ENCODE data around the gene BEGAIN.

BEGAIN gene

GRCh38 chr14:100524933-100525243, 62.3 kb downstream of the BEGAIN start:
- H3K9me3 ChIP-seq (replicated peaks in 1 of 2; ENCODE audit: control insufficient read depth in 2 of 2, insufficient read depth in 1 of 2, low read depth in 1 of 2, low read length in 2 of 2), result peaks cover 0 to 4% of the 10 kb centered on the region in 2 donors
- H3K27ac ChIP-seq (replicated peaks; ENCODE audit: low read length), result no peak overlapping the region
- H2BK5ac ChIP-seq (ENCODE audit: low read length), result no peak overlapping the region
- no CpG with 5 or more reads among the region's 8 CpGs for whole genome bisulfite sequencing, 2 donors (ENCODE audit: extremely low coverage in 2 of 2, insufficient read length in 2 of 2, insufficient replicate concordance in 1 of 2)
- H2BK12ac ChIP-seq (ENCODE audit: low read length), result no peak overlapping the region
- no peak overlapping the region for H2AK5ac ChIP-seq (ENCODE audit: low read depth, low read length)
- H3K4ac ChIP-seq (ENCODE audit: low read length), result no peak overlapping the region
- peaks cover 10% of the 10 kb centered on the region in 2 donors for H3K4me1 ChIP-seq (ENCODE audit: control insufficient read depth in 2 of 2, insufficient read depth in 1 of 2, low read depth in 1 of 2, low read length in 2 of 2)
- H3K4me3 ChIP-seq (ENCODE audit: low read length in 2 of 2), result no peak overlapping the region
- H3K9ac ChIP-seq (ENCODE audit: low read depth, low read length, poor library complexity), result no peak overlapping the region
- no peak overlapping the region for H4K8ac ChIP-seq (ENCODE audit: low read depth, low read length)
- no peak overlapping the region for H2AFZ ChIP-seq (ENCODE audit: low read length)
- no peak overlapping the region for H3K14ac ChIP-seq (ENCODE audit: low read length)
- H3K79me1 ChIP-seq (ENCODE audit: low read depth, low read length), result peaks cover 2% of the 10 kb centered on the region
- H3K36me3 ChIP-seq (replicated peaks in 1 of 2; ENCODE audit: control insufficient read depth in 2 of 2, insufficient read depth in 2 of 2, low read length in 2 of 2), result peaks cover 4 to 6% of the 10 kb centered on the region in 2 donors
- no peak overlapping the region for H3K18ac ChIP-seq (ENCODE audit: low read length)
- H3K4me2 ChIP-seq (ENCODE audit: insufficient read depth, low read length, poor library complexity, severe bottlenecking), result no peak overlapping the region
- DNase-seq (ENCODE audit: low spot score), result peak; percentile 45
- no peak overlapping the region for H3K23ac ChIP-seq (ENCODE audit: low read depth, low read length, poor library complexity)
- no peak overlapping the region for H4K91ac ChIP-seq (ENCODE audit: low read depth, low read length, poor library complexity)
- H2BK15ac ChIP-seq (ENCODE audit: low read length), result no peak overlapping the region
- no peak overlapping the region for H2BK120ac ChIP-seq (ENCODE audit: low read depth, low read length)
- no peaks in the 10 kb centered on the region for H3K27me3 ChIP-seq (ENCODE audit: control insufficient read depth in 3 of 3, insufficient read depth in 3 of 3, low read depth in 1 of 3, low read length in 3 of 3)

GRCh38 chr14:100524233-100524932, 62.8 kb downstream of the BEGAIN start:
- no peak overlapping the region for H4K8ac ChIP-seq (ENCODE audit: low read depth, low read length)
- no peak for DNase-seq (ENCODE audit: low spot score)
- H3K4me2 ChIP-seq (ENCODE audit: insufficient read depth, low read length, poor library complexity, severe bottlenecking), result no peak overlapping the region
- H2BK12ac ChIP-seq (ENCODE audit: low read length), result no peak overlapping the region
- peak overlapping the region; percentile 79 for H3K18ac ChIP-seq (ENCODE audit: low read length)
- no peak overlapping the region for H3K4ac ChIP-seq (ENCODE audit: low read length)
- H3K36me3 ChIP-seq (replicated peaks in 1 of 2; ENCODE audit: control insufficient read depth in 2 of 2, insufficient read depth in 2 of 2, low read length in 2 of 2), result peaks cover 4 to 6% of the 10 kb centered on the region in 2 donors
- H3K9ac ChIP-seq (ENCODE audit: low read depth, low read length, poor library complexity), result no peak overlapping the region
- peak overlapping the region; percentile 12 for H2BK15ac ChIP-seq (ENCODE audit: low read length)
- H3K27me3 ChIP-seq (ENCODE audit: control insufficient read depth in 3 of 3, insufficient read depth in 3 of 3, low read depth in 1 of 3, low read length in 3 of 3), result no peaks in the 10 kb centered on the region
- no peak overlapping the region for H3K27ac ChIP-seq (replicated peaks; ENCODE audit: low read length)
- H2BK5ac ChIP-seq (ENCODE audit: low read length), result no peak overlapping the region
- peaks cover 10% of the 10 kb centered on the region in 2 donors for H3K4me1 ChIP-seq (ENCODE audit: control insufficient read depth in 2 of 2, insufficient read depth in 1 of 2, low read depth in 1 of 2, low read length in 2 of 2)
- no peak overlapping the region for H3K14ac ChIP-seq (ENCODE audit: low read length)
- H3K4me3 ChIP-seq (ENCODE audit: low read length in 2 of 2), result no peak overlapping the region
- no peak overlapping the region for H2BK120ac ChIP-seq (ENCODE audit: low read depth, low read length)
- H2AFZ ChIP-seq (ENCODE audit: low read length), result no peak overlapping the region
- H3K23ac ChIP-seq (ENCODE audit: low read depth, low read length, poor library complexity), result no peak overlapping the region
- WGBS, 2 donors (ENCODE audit: extremely low coverage in 2 of 2, insufficient read length in 2 of 2, insufficient replicate concordance in 1 of 2), result no CpG with 5 or more reads among the region's 12 CpGs
- peak overlapping the region; percentile 59 for H2AK5ac ChIP-seq (ENCODE audit: low read depth, low read length)
- peaks cover 0 to 4% of the 10 kb centered on the region in 2 donors for H3K9me3 ChIP-seq (replicated peaks in 1 of 2; ENCODE audit: control insufficient read depth in 2 of 2, insufficient read depth in 1 of 2, low read depth in 1 of 2, low read length in 2 of 2)
- H4K91ac ChIP-seq (ENCODE audit: low read depth, low read length, poor library complexity), result no peak overlapping the region
- peaks cover 2% of the 10 kb centered on the region for H3K79me1 ChIP-seq (ENCODE audit: low read depth, low read length)

GRCh38 chr14:100523843-100524169, 63.4 kb downstream of the BEGAIN start:
- peaks cover 2% of the 10 kb centered on the region for H3K79me1 ChIP-seq (ENCODE audit: low read depth, low read length)
- no peak overlapping the region for H3K27ac ChIP-seq (replicated peaks; ENCODE audit: low read length)
- DNase-seq (ENCODE audit: low spot score), result no peak
- H3K23ac ChIP-seq (ENCODE audit: low read depth, low read length, poor library complexity), result no peak overlapping the region
- H2BK12ac ChIP-seq (ENCODE audit: low read length), result no peak overlapping the region
- peaks cover 0 to 4% of the 10 kb centered on the region in 2 donors for H3K9me3 ChIP-seq (replicated peaks in 1 of 2; ENCODE audit: control insufficient read depth in 2 of 2, insufficient read depth in 1 of 2, low read depth in 1 of 2, low read length in 2 of 2)
- no peaks in the 10 kb centered on the region for H3K27me3 ChIP-seq (ENCODE audit: control insufficient read depth in 3 of 3, insufficient read depth in 3 of 3, low read depth in 1 of 3, low read length in 3 of 3)
- H4K8ac ChIP-seq (ENCODE audit: low read depth, low read length), result no peak overlapping the region
- no peak overlapping the region for H2BK120ac ChIP-seq (ENCODE audit: low read depth, low read length)
- WGBS, 2 donors (ENCODE audit: extremely low coverage in 2 of 2, insufficient read length in 2 of 2, insufficient replicate concordance in 1 of 2), result no CpG with 5 or more reads among the region's 8 CpGs
- no peak overlapping the region for H3K4me2 ChIP-seq (ENCODE audit: insufficient read depth, low read length, poor library complexity, severe bottlenecking)
- no peak overlapping the region for H3K4me3 ChIP-seq (ENCODE audit: low read length in 2 of 2)
- H2BK5ac ChIP-seq (ENCODE audit: low read length), result no peak overlapping the region
- H3K4ac ChIP-seq (ENCODE audit: low read length), result no peak overlapping the region
- no peak overlapping the region for H4K91ac ChIP-seq (ENCODE audit: low read depth, low read length, poor library complexity)
- peak overlapping the region; percentile 86 for H2AK5ac ChIP-seq (ENCODE audit: low read depth, low read length)
- H3K4me1 ChIP-seq (ENCODE audit: control insufficient read depth in 2 of 2, insufficient read depth in 1 of 2, low read depth in 1 of 2, low read length in 2 of 2), result peaks cover 10% of the 10 kb centered on the region in 2 donors
- H3K14ac ChIP-seq (ENCODE audit: low read length), result no peak overlapping the region
- H3K36me3 ChIP-seq (replicated peaks in 1 of 2; ENCODE audit: control insufficient read depth in 2 of 2, insufficient read depth in 2 of 2, low read length in 2 of 2), result peaks cover 4 to 6% of the 10 kb centered on the region in 2 donors
- peak overlapping the region; percentile 89 for H3K18ac ChIP-seq (ENCODE audit: low read length)
- H2BK15ac ChIP-seq (ENCODE audit: low read length), result peak overlapping the region; percentile 88
- H3K9ac ChIP-seq (ENCODE audit: low read depth, low read length, poor library complexity), result no peak overlapping the region
- no peak overlapping the region for H2AFZ ChIP-seq (ENCODE audit: low read length)

GRCh38 chr14:100523131-100523842, 63.9 kb downstream of the BEGAIN start:
- H3K4me1 ChIP-seq (ENCODE audit: control insufficient read depth in 2 of 2, insufficient read depth in 1 of 2, low read depth in 1 of 2, low read length in 2 of 2), result peaks cover 10% of the 10 kb centered on the region in 2 donors
- H3K27me3 ChIP-seq (ENCODE audit: control insufficient read depth in 3 of 3, insufficient read depth in 3 of 3, low read depth in 1 of 3, low read length in 3 of 3), result no peaks in the 10 kb centered on the region
- H3K4me2 ChIP-seq (ENCODE audit: insufficient read depth, low read length, poor library complexity, severe bottlenecking), result no peak overlapping the region
- no peak for DNase-seq (ENCODE audit: low spot score)
- peak overlapping the region; percentile 89 for H3K18ac ChIP-seq (ENCODE audit: low read length)
- no peak overlapping the region for H3K27ac ChIP-seq (replicated peaks; ENCODE audit: low read length)
- H3K36me3 ChIP-seq (replicated peaks in 1 of 2; ENCODE audit: control insufficient read depth in 2 of 2, insufficient read depth in 2 of 2, low read length in 2 of 2), result peaks cover 4 to 6% of the 10 kb centered on the region in 2 donors
- no peak overlapping the region for H3K4me3 ChIP-seq (ENCODE audit: low read length in 2 of 2)
- H2AFZ ChIP-seq (ENCODE audit: low read length), result no peak overlapping the region
- peak overlapping the region; percentile 44 for H4K91ac ChIP-seq (ENCODE audit: low read depth, low read length, poor library complexity)
- H3K23ac ChIP-seq (ENCODE audit: low read depth, low read length, poor library complexity), result no peak overlapping the region
- H2BK120ac ChIP-seq (ENCODE audit: low read depth, low read length), result no peak overlapping the region
- peak overlapping the region; percentile 88 for H2BK15ac ChIP-seq (ENCODE audit: low read length)
- peak overlapping the region; percentile 59 for H2BK5ac ChIP-seq (ENCODE audit: low read length)
- peaks cover 2% of the 10 kb centered on the region for H3K79me1 ChIP-seq (ENCODE audit: low read depth, low read length)
- WGBS, 2 donors (ENCODE audit: extremely low coverage in 2 of 2, insufficient read length in 2 of 2, insufficient replicate concordance in 1 of 2), result no CpG with 5 or more reads among the region's 13 CpGs
- peaks cover 0 to 4% of the 10 kb centered on the region in 2 donors for H3K9me3 ChIP-seq (replicated peaks in 1 of 2; ENCODE audit: control insufficient read depth in 2 of 2, insufficient read depth in 1 of 2, low read depth in 1 of 2, low read length in 2 of 2)
- H3K4ac ChIP-seq (ENCODE audit: low read length), result no peak overlapping the region
- H2AK5ac ChIP-seq (ENCODE audit: low read depth, low read length), result peak overlapping the region; percentile 86
- no peak overlapping the region for H4K8ac ChIP-seq (ENCODE audit: low read depth, low read length)
- H2BK12ac ChIP-seq (ENCODE audit: low read length), result peak overlapping the region; percentile 68
- H3K14ac ChIP-seq (ENCODE audit: low read length), result peak overlapping the region; percentile 40
- H3K9ac ChIP-seq (ENCODE audit: low read depth, low read length, poor library complexity), result peak overlapping the region; percentile 75

All from neuronal stem cell (in vitro differentiated cells).